Natural killer cell (primary cell): Measurements from ENCODE around the gene SLC39A1. TPM values are rescaled to one million over a fixed set of nuclear protein-coding genes. Genes with fewer than 3 reads are reported as not detected.
A peak's percentile ranks its signal among the peaks of the same experiment; 100 is the strongest.

Experiments
- ATAC-seq, 3 donors: fragments of 150-1000 bp in 2 of 3; fragments of 200-7000 bp in 1 of 3; cut with Tn5 transposase; 1 replicate in 1 of 3; 2 replicates in 2 of 3; pipeline ENCODE4 v1.10.0; 2021; ENCODE audit warnings: mild to moderate bottlenecking in 2 of 3, moderate library complexity in 2 of 3
- DNase-seq, 2 donors: peaks; one replicate each; pipeline versions ENCODE4 v3.0.0 to v3.0.0-alpha.2; 2013 to 2021; ENCODE audit warnings: mixed read lengths in 1 of 2
- H3K27ac ChIP-seq: one replicate; pipeline ENCODE4 v1.5.1; 2013; ENCODE audit warnings: mild to moderate bottlenecking, low read length
- H3K27me3 ChIP-seq: one replicate; pipeline ENCODE4 v1.6.1; 2013; ENCODE audit warnings: low read length; ENCODE audit not compliant: control insufficient read depth, insufficient read depth
- H3K36me3 ChIP-seq: one replicate; pipeline ENCODE4 v1.6.1; 2013; ENCODE audit warnings: low read length; ENCODE audit not compliant: control insufficient read depth, insufficient read depth
- H3K4me1 ChIP-seq: one replicate; pipeline ENCODE4 v1.6.1; 2013; ENCODE audit warnings: low read length; ENCODE audit not compliant: control insufficient read depth, insufficient read depth
- H3K4me3 ChIP-seq: one replicate; pipeline ENCODE4 v1.5.1; 2013; ENCODE audit warnings: low read length
- H3K9me3 ChIP-seq: one replicate; pipeline ENCODE4 v1.6.1; 2013; ENCODE audit warnings: low read length; ENCODE audit not compliant: control insufficient read depth, insufficient read depth
- H3K27ac Mint-ChIP-seq, 2 donors: one replicate each; pipeline ENCODE4 v1.8.0; 2022; ENCODE audit warnings: mild to moderate bottlenecking in 2 of 2, mixed read lengths in 2 of 2, moderate library complexity in 1 of 2
- H3K27me3 Mint-ChIP-seq, 2 donors: one replicate each; pipeline ENCODE4 v1.8.0; 2022; ENCODE audit warnings: low read depth in 2 of 2, mixed read lengths in 2 of 2
- H3K36me3 Mint-ChIP-seq: one replicate; pipeline ENCODE4 v1.8.0; 2022; ENCODE audit warnings: mixed read lengths
- H3K4me1 Mint-ChIP-seq, 2 donors: one replicate each; pipeline ENCODE4 v1.8.0; 2022; ENCODE audit warnings: mixed read lengths in 2 of 2
- H3K4me3 Mint-ChIP-seq: one replicate; pipeline ENCODE4 v1.8.0; 2022; ENCODE audit warnings: mild to moderate bottlenecking, moderate library complexity, mixed read lengths
- H3K9me3 Mint-ChIP-seq, 2 donors: one replicate each; pipeline ENCODE4 v1.8.0; 2022; ENCODE audit warnings: mixed read lengths in 2 of 2
- CTCF ChIP-seq: fragments of 200-600 bp; IDR thresholded peaks from one replicate; pipeline ENCODE4 v1.8.0; 2022; ENCODE audit warnings: antibody characterized with exemption
- WGBS: methylation state at CpG from one replicate; pipeline ENCODE4 v1.1.7; 2013; ENCODE audit warnings: missing lambda C conversion rate; ENCODE audit not compliant: insufficient coverage; 5-methylcytosine and 5-hydroxymethylcytosine counted together
- intact Hi-C: fragments of 100-400 bp; cut with micrococcal nuclease; formaldehyde crosslinking; loops from one replicate; pipeline ENCODE4 v1.14.2; 2022
- total RNA-seq, 4 donors: library from RNA; stranded (reverse); fragments of 120-200 nt in 1 of 4; gene quantifications; one replicate each; pipeline versions ENCODE4 v1.2.3 to v1.2.4, GENCODE V29; 2013 to 2022

SLC39A1 gene
- total RNA-seq, 3 donors from 2014 or later (not counting 1 experiment from before 2014, with no cell fraction given): 20.7 to 21.5 (median 21.2) TPM

GRCh38 chr1:153991806-153992205 is 28.5 kb upstream of the SLC39A1 start:
- 73% methylated on average over 2 of the region's 2 CpGs for WGBS
- no peaks in the 10 kb centered on the region for H3K27me3 ChIP-seq
- Mint-ChIP-seq H3K36me3 (peaks cover 24% of the 10 kb centered on the region), H3K4me1 (peaks cover 39 to 41% of the 10 kb centered on the region in 2 donors), H3K27me3 (no peaks in the 10 kb centered on the region), H3K4me3 (peak overlapping the region; percentile 94), H3K27ac (peak overlapping the region; percentile 98 to 99), H3K9me3 (no peaks in the 10 kb centered on the region)
- DNase-seq (no peak), ATAC-seq (no peak)
- peaks cover 36% of the 10 kb centered on the region for H3K4me1 ChIP-seq
- H3K27ac ChIP-seq: peak overlapping the region; percentile 95
- H3K36me3 ChIP-seq: peaks cover 30% of the 10 kb centered on the region
- H3K4me3 ChIP-seq: peak overlapping the region; percentile 84
- intact Hi-C loops: loop anchor here (2.0 to 5.0 kb wide), 3 partner anchors 15 to 360 kb away; partner anchors contain the start of genes CHTOP, GATAD2B and JTB
- no peaks in the 10 kb centered on the region for H3K9me3 ChIP-seq
- TF ChIP-seq CTCF: no peak

- Histone ChIP-seq H3K4me1 (peaks cover 37% of the 10 kb centered on the region), H3K4me3 (peak overlapping the region; percentile 84), H3K27me3 (no peaks in the 10 kb centered on the region), H3K9me3 (no peaks in the 10 kb centered on the region), H3K27ac (peak overlapping the region; percentile 95), H3K36me3 (peaks cover 30% of the 10 kb centered on the region)
- no peak for TF ChIP-seq CTCF
- Mint-ChIP-seq H3K27ac (peak overlapping the region; percentile 98 to 99), H3K4me3 (peak overlapping the region; percentile 94), H3K4me1 (peaks cover 45 to 47% of the 10 kb centered on the region in 2 donors), H3K9me3 (no peaks in the 10 kb centered on the region), H3K36me3 (peaks cover 24% of the 10 kb centered on the region), H3K27me3 (peaks cover 0 to 3% of the 10 kb centered on the region in 2 donors)
- DNase-seq (no peak), ATAC-seq (no peak)
- intact Hi-C loops: loop anchor here (2.0 to 5.0 kb wide), 3 partner anchors 14 to 359 kb away; partner anchors contain the start of genes CHTOP, GATAD2B and JTB
- WGBS: 15% methylated on average over 6 of the region's 9 CpGs
Measured at GRCh38 chr1:153991151-153991630, 27.9 kb upstream of the SLC39A1 start.

GRCh38 chr1:153990468-153991150 is 27.3 kb upstream of the SLC39A1 start, which contains the start of gene RPS27:
Gene RPS27, plus strand, starts transcription at chr1:153990762. Its CDS starts 35 bp downstream, at chr1:153990797.
- Mint-ChIP-seq H3K9me3 (no peaks in the 10 kb centered on the region), H3K36me3 (peaks cover 21% of the 10 kb centered on the region), H3K27ac (peak within 1 kb of the TSS; percentile 98 to 99), H3K27me3 (peaks cover 5 to 7% of the 10 kb centered on the region in 2 donors), H3K4me3 (peak within 1 kb of the TSS; percentile 94), H3K4me1 (peaks cover 47 to 48% of the 10 kb centered on the region in 2 donors)
- Histone ChIP-seq H3K9me3 (no peaks in the 10 kb centered on the region), H3K4me3 (peak within 1 kb of the TSS; percentile 84), H3K27ac (peak within 1 kb of the TSS; percentile 95), H3K27me3 (peaks cover 2% of the 10 kb centered on the region), H3K4me1 (peaks cover 43% of the 10 kb centered on the region), H3K36me3 (peaks cover 29% of the 10 kb centered on the region)
- ATAC-seq (peak; percentile 88 to 95 (median 89)), DNase-seq (peak; percentile 85 to 98)
- no peak for TF ChIP-seq CTCF
- intact Hi-C loops: loop anchor here (1.0 to 5.0 kb wide), 6 partner anchors 14 to 358 kb away; partner anchors contain the start of genes CHTOP, CREB3L4, GATAD2B and HAX1
- under 1% methylated on average over 33 of the region's 36 CpGs for WGBS
